ENCODE measurements around the gene SFXN5.
A peak's percentile ranks its signal among the peaks of the same experiment; 100 is the strongest.

The SFXN5 gene

DNA sequence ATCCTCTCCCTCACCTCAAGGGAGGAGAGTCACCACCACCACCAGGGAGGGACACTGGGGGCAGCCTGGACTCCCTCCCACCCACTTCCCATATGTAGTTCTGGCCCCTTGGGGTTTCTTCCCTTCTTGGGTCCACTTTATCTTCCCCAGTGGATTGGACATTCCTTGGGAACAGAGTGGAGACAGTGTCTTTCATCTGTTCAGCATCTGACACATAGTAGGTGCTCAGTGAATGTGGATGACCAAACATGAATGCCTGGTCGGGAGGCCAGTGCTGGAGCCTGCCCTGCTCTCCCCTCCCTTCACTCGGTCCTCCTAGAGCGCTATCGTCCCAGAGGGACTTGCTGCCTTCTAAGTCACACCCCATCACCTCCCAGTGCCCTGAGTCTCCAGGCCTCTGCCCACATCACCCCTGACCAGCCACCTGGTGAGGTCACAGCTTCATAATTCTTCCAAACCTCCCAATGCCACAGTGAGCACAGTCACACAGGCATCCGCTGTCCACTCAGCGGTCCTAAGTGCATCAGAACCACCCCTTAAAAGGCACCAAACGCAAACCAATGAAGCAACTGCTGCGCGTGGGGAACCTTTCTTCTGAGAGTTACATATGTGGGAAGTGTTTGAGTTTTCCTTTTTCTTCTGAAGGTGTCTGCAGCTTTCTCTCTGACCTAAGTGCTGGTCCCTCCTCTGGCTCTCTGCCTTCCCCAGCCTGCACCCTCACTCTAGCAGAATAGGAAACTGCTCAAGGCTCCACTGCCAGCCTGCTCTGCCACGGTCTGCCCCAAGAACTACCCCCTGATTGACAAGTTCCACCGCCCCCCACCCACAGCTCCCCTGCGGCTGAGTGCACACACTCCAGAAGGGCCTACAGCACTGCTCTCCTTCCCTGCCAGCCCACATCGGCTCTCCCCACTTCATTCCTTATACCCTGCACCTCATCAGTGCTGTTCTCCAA lies 7.2 kb upstream of the SFXN5 start:
- H3K9me3 Mint-ChIP-seq, result no peaks in the 10 kb centered on the region
- H3K27ac Mint-ChIP-seq, result no peak overlapping the region
- CTCF ChIA-PET, result interaction anchor here (1.6 kb wide), 1 partner anchor 99 kb away, joined by 5 read pairs; no protein-coding TSS in a partner anchor
- DNase-seq, result no peak
- no peaks in the 10 kb centered on the region for H3K36me3 Mint-ChIP-seq
- H3K27me3 Mint-ChIP-seq, result no peaks in the 10 kb centered on the region
- no peak overlapping the region for H3K4me3 Mint-ChIP-seq
- H3K4me1 Mint-ChIP-seq, result no peaks in the 10 kb centered on the region

GRCh38 chr2:73077424-73077795 lies 5.9 kb upstream of the SFXN5 start:
- Mint-ChIP-seq H3K9me3 (no peaks in the 10 kb centered on the region), H3K27ac (no peak overlapping the region), H3K4me1 (no peaks in the 10 kb centered on the region), H3K27me3 (no peaks in the 10 kb centered on the region), H3K4me3 (no peak overlapping the region), H3K36me3 (no peaks in the 10 kb centered on the region)
- no peak for DNase-seq
- CTCF ChIA-PET, result no interaction called here

DNA sequence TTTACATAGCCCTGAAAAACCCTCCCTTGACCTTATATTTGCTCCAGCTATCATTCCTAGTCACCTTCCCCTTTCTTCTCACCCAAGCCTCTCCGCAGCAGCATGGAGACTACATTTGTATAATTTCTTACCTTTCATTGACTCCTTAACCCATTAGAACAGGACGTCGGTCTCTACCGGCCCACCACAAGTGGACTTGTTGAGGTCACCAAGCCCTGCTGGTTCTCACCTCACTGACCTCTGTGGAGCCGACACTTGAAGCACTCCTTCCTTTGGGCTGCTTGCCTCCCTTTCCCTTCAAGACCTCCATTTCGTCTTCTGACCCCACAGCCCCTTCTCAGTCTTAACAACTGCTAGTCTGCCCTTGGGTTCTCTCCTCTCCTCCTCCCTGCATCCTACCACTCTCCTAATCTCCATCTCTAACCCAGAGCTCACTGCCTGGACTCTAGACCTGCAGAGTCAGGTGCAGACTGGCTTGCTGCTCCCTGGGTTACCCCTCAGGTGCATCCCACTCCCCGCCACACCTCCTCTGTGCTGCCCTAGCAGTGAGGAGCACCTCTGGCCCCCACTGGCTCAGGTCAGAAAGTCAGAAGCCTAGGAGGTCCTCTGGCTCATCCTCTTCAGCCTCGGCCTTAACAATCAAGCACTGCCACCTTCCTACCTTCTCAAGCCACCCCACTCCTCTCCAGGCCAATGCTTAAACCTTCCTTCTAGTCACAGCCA lies 5.3 kb upstream of the SFXN5 start:
- Mint-ChIP-seq H3K4me3 (no peak overlapping the region), H3K27ac (no peak overlapping the region), H3K36me3 (no peaks in the 10 kb centered on the region), H3K4me1 (peaks cover 5% of the 10 kb centered on the region), H3K27me3 (peaks cover under 1% of the 10 kb centered on the region), H3K9me3 (no peaks in the 10 kb centered on the region)
- no peak for DNase-seq
- CTCF ChIA-PET, result no interaction called here

DNA sequence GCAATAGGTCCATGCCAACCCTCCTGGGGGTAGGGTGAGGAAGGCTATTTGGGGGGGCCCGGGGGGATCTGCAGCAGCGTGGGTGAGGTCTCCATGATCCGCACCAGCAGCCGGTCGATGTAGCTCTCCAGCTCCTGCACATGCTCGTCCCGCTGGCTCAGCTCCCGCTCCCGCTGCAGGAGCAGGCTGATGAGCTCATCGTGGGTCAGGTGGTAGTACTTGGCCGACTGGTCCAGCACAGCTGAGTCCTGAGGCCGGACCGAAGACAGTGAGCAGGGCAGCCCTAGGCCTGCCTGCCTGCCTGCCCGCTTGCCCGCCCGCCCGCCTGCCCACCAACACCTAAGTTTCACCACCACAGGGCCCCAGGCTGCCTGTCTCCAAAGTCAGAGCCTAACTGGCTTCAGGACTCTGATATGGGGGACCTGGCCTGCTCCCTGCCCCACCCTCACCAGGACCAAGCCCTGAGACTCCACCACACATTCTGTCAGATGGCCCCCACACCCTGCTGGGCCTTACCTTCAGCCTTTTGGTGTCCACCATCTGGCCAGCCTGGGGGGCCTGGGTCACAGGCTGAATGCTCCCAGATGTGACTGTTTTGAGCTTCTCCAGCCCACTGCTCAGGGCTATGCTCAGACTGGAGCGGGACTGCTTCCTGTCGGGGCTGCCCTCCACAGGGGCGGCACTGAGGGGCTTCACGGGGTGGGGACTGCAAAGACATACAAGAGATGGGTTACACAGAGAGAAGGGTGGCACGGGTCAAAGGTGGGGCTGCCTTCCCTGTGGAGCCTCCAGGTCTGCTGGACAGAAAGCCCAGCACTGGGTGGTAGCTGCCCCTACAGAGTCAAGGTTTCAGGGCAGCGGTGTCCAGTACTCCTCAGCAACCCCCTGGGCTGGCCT lies 4.2 kb upstream of the SFXN5 start:
- CTCF ChIA-PET, result interaction anchor here (0.5 kb wide), 1 partner anchor 1609 kb away, joined by 4 read pairs; no protein-coding TSS in a partner anchor
- peaks cover 8% of the 10 kb centered on the region for H3K4me1 Mint-ChIP-seq
- no peak overlapping the region for H3K4me3 Mint-ChIP-seq
- H3K9me3 Mint-ChIP-seq, result no peaks in the 10 kb centered on the region
- no peak overlapping the region for H3K27ac Mint-ChIP-seq
- DNase-seq, result no peak
- peaks cover 9% of the 10 kb centered on the region for H3K27me3 Mint-ChIP-seq
- H3K36me3 Mint-ChIP-seq, result no peaks in the 10 kb centered on the region

DNA sequence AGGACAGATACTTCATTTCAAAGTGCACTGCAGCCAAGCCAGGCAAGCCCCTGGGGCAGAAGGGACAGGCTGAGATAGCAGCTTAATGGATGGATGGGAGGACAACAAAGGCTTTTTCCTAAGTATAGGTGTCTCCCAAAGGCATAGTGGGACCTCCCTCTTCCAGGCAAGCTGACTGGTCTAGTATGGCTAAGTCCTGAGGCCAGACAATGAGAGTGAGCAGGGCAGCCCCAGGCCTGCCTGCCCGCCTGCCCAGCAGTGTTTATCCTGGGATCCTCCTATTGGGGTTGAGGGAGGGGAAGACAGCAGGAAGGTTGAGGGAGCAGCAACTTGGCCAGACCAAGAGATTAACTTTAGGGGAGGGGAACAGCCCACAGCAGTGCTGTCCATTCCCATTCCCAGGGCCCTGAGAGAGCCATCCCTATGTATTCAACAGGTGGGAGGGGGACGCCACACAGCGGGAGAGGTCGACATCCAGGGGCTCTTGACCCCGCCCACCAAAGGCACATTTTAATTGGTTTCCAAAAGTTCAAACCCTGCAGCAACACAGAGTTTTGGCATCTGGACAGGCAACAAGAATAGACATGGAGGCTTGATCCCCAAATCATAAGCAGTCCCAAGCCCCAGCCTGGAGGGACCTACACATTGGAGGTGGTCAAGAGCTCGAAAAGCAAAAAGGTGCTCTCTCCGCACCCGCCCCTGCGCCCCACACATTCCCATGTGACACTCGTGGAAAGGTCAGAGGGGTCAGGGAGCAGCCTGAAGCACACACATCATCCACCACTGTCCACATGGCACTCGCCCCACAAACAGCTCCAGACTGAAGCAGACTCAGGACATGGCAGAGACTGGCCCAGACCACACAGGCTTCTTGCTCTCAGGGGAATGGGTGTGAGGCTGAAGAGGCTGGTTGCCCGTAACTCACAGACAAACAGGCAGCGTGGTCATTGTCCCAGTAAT lies 2.9 kb upstream of the SFXN5 start:
- Mint-ChIP-seq H3K4me1 (peaks cover 18% of the 10 kb centered on the region), H3K36me3 (no peaks in the 10 kb centered on the region), H3K4me3 (no peak overlapping the region), H3K27me3 (peaks cover 17% of the 10 kb centered on the region), H3K27ac (no peak overlapping the region), H3K9me3 (no peaks in the 10 kb centered on the region)
- CTCF ChIA-PET, result interaction anchor here (0.8 kb wide), 1 partner anchor 10 kb away, joined by 3 read pairs; no protein-coding TSS in a partner anchor
- DNase-seq, result no peak

- H3K27ac Mint-ChIP-seq, result peak overlapping the region; percentile 22
- H3K4me3 Mint-ChIP-seq, result peak overlapping the region; percentile 80
- CTCF ChIA-PET, result interaction anchor here (0.5 to 1.2 kb wide), 3 partner anchors 16 to 105 kb away, joined by 3 to 5 read pairs (median 3); no protein-coding TSS in a partner anchor
- H3K36me3 Mint-ChIP-seq, result peaks cover 2% of the 10 kb centered on the region
- no peaks in the 10 kb centered on the region for H3K9me3 Mint-ChIP-seq
- H3K4me1 Mint-ChIP-seq, result peaks cover 30% of the 10 kb centered on the region
- DNase-seq, result no peak
- peaks cover 22% of the 10 kb centered on the region for H3K27me3 Mint-ChIP-seq
These were observed 904 bp upstream of the SFXN5 start for GRCh38 chr2:73072416-73072815.

DNA sequence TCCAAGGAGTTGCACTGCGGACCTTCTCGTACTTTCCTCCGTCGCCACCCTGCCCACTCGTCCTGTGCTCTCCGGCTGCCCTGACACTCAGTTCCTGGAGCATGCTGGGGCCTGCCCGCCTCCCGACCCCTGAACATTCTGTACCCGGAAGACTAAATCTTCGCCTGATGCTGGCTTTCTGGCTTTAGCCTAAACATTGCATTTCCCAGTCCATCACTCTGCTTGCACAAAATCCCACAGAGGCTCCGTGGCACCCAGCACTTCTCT lies 550 bp upstream of the SFXN5 start:
- Mint-ChIP-seq H3K36me3 (peaks cover 3% of the 10 kb centered on the region), H3K9me3 (no peaks in the 10 kb centered on the region), H3K4me1 (peaks cover 30% of the 10 kb centered on the region), H3K27ac (peak overlapping the region; percentile 91), H3K4me3 (peak overlapping the region; percentile 80), H3K27me3 (peaks cover 22% of the 10 kb centered on the region)
- CTCF ChIA-PET, result interaction anchor here (0.8 to 1.2 kb wide), 2 partner anchors 73 to 105 kb away, joined by 3 to 5 read pairs; no protein-coding TSS in a partner anchor
- DNase-seq, result peak; percentile 44

DNA sequence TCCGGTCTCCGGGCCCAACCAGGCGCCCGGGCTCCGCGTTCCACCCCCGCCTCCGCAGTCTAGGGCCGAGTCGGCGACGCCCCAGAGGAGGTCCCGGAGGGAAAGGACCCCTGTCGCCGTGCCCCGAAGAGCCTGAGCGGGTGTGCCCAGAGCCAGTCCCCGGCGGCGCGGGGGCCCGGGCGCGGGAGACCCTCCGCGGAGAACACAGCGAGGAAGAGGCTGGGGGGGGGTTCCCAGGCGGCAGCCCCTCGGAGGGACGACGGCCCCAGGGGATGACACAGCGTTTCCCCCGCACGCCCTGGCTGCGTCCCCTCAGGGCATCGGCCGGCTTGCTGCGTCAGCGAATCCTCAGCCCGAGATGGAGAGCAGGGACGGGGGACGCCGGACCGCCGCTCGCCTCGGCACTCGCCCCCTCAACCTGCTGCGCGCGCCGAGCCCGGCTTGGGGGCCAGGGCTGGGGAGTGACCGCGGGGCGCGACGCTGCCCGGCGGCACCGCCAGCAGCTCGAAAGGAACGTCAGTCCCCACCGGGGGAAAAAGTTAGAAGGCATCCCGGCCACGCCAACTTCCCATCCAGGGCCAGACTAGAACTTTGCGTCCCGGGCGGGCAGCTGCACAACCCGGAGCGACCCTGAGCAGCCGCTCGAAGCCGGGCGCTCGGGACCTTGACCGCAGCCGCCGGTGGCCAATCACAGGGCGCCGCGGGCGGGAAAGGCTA lies 711 bp downstream of the SFXN5 start:
- H3K4me1 Mint-ChIP-seq, result peaks cover 33% of the 10 kb centered on the region
- H3K4me3 Mint-ChIP-seq, result peak overlapping the region; percentile 80
- CTCF ChIA-PET, result no interaction called here
- H3K9me3 Mint-ChIP-seq, result no peaks in the 10 kb centered on the region
- peaks cover 22% of the 10 kb centered on the region for H3K27me3 Mint-ChIP-seq
- H3K36me3 Mint-ChIP-seq, result peaks cover 3% of the 10 kb centered on the region
- DNase-seq, result peak; percentile 61
- peak overlapping the region; percentile 91 for H3K27ac Mint-ChIP-seq

- H3K36me3 Mint-ChIP-seq, result peaks cover 3% of the 10 kb centered on the region
- DNase-seq, result no peak
- no peak overlapping the region for H3K27ac Mint-ChIP-seq
- CTCF ChIA-PET, result interaction anchor here (1.0 kb wide), 1 partner anchor 107 kb away, joined by 4 read pairs; no protein-coding TSS in a partner anchor
- H3K27me3 Mint-ChIP-seq, result peaks cover 22% of the 10 kb centered on the region
- H3K9me3 Mint-ChIP-seq, result no peaks in the 10 kb centered on the region
- peak overlapping the region; percentile 80 for H3K4me3 Mint-ChIP-seq
- H3K4me1 Mint-ChIP-seq, result peaks cover 36% of the 10 kb centered on the region
These were observed 1.5 kb downstream of the SFXN5 start for GRCh38 chr2:73069855-73070642.

- H3K27me3 Mint-ChIP-seq, result peaks cover 22% of the 10 kb centered on the region
- peaks cover 3% of the 10 kb centered on the region for H3K36me3 Mint-ChIP-seq
- H3K4me3 Mint-ChIP-seq, result peak overlapping the region; percentile 80
- no peaks in the 10 kb centered on the region for H3K9me3 Mint-ChIP-seq
- H3K4me1 Mint-ChIP-seq, result peaks cover 36% of the 10 kb centered on the region
- no peak for DNase-seq
- CTCF ChIA-PET, result interaction anchor here (1.0 kb wide), 1 partner anchor 108 kb away, joined by 4 read pairs; no protein-coding TSS in a partner anchor
- H3K27ac Mint-ChIP-seq, result no peak overlapping the region
These were observed 2.3 kb downstream of the SFXN5 start for GRCh38 chr2:73069041-73069854.

- Mint-ChIP-seq H3K4me3 (no peak overlapping the region), H3K27me3 (peaks cover 22% of the 10 kb centered on the region), H3K27ac (no peak overlapping the region), H3K4me1 (peaks cover 36% of the 10 kb centered on the region), H3K36me3 (peaks cover 3% of the 10 kb centered on the region), H3K9me3 (no peaks in the 10 kb centered on the region)
- no peak for DNase-seq
- CTCF ChIA-PET, result interaction anchor here (1.3 kb wide), 1 partner anchor 110 kb away, joined by 4 read pairs; no protein-coding TSS in a partner anchor
These were observed 3.4 kb downstream of the SFXN5 start for GRCh38 chr2:73068147-73068546.

Data from activated naive CD4-positive, alpha-beta T cell treated with anti-CD3 and anti-CD28 coated beads, Interleukin-2, amount 10 ng/mL, durations not matched to agents 7 days and 5 days (primary cell).